Measurements from ENCODE around the gene STARD7.
"Not testable (repeated sequence)": the region's sequence is repeated elsewhere in the genome, so short reads cannot be mapped to it uniquely, and the experiment has no call there.

The STARD7 gene

DNA sequence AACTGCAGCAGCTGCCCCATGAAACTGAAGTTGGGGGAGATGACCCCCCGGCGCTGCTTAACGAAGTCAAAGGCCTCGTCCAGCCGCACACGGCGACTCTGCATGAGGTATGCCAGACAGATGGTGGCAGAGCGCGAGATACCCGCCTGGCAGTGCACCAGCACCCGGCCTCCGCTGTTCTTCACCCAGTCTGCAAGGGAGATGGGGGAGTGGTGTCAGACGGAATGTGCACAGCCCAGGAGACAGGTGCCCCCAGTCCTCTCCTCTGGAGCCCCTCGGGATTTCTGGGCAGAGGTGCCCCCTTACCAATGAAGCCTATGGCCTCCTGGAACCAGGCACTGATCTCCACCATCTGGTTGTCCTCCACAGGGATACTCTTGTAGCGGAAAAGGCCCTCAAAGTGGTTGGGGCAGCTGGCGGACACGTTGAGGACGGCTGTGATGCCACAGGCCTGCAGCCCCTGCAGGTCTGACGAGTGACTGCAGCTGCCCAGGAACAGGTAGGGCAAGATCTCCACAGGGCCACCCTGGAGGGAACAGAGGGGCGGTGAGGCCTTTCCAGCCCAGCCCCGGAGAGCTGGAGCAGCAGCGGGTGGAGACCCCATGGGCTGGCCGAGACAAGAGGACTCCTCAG is 64.7 kb downstream of the STARD7 start:
- Histone ChIP-seq H3K27me3 (ENCODE audit: control insufficient read depth, insufficient read depth, low read length) (no peaks in the 10 kb centered on the region), H3K79me2 (no peaks in the 10 kb centered on the region), H3K4me3 (ENCODE audit: low read depth, low read length) (peak overlapping the region; percentile 47), H3K9me3 (ENCODE audit: control insufficient read depth, low read length) (no peaks in the 10 kb centered on the region), H2AFZ (no peak overlapping the region), H3K9ac (no peak overlapping the region), H3K36me3 (ENCODE audit: control insufficient read depth, insufficient read depth, low read length) (no peaks in the 10 kb centered on the region), H3K27ac (no peak overlapping the region), H3K4me1 (peaks cover 20% of the 10 kb centered on the region), H3K4me2 (ENCODE audit: low read length) (peak overlapping the region; percentile 87)
- TF ChIP-seq CTCF (IDR thresholded peaks at IDR 0.05) = no peak

DNA sequence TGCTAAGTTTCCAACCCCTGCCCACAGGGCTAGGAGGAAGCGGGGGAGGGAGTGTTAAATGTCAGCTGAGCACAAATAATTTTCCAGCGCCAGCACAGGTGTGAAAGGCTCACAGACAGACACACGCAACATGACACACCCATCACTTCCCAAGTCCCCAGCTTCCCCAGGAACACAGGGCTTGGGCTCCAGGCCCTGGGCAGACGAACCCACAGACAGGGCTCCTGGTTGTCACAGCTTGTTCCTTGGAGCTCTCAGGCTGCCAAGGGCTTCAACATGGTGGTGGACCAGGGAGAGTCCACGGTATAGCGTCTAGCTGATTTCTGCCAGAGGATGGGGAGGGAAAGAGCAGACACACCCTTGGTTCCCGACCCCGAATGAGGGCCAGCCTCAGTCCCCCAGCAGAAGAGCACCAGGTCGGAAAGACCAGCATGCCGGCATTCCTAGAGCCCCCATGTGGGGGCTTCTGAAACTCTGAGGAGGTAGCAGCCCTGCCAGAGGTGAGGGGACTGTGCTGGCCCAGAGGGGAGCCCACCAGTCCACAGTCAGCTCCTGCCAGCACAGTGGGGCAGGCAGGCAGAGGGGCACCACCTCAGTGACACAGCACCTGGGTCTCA is 65.3 kb downstream of the STARD7 start:
- Histone ChIP-seq H3K9ac (no peak overlapping the region), H3K4me3 (ENCODE audit: low read depth, low read length) (no peak overlapping the region), H3K36me3 (ENCODE audit: control insufficient read depth, insufficient read depth, low read length) (no peaks in the 10 kb centered on the region), H3K27me3 (ENCODE audit: control insufficient read depth, insufficient read depth, low read length) (no peaks in the 10 kb centered on the region), H3K27ac (no peak overlapping the region), H3K79me2 (no peaks in the 10 kb centered on the region), H3K9me3 (ENCODE audit: control insufficient read depth, low read length) (no peaks in the 10 kb centered on the region), H2AFZ (no peak overlapping the region), H3K4me2 (ENCODE audit: low read length) (no peak overlapping the region), H3K4me1 (peaks cover 20% of the 10 kb centered on the region)
- no peak for TF ChIP-seq CTCF (IDR thresholded peaks at IDR 0.05)

- Histone ChIP-seq H3K27ac (no peak overlapping the region), H3K9ac (no peak overlapping the region), H3K9me3 (ENCODE audit: control insufficient read depth, low read length) (no peaks in the 10 kb centered on the region), H3K4me1 (peaks cover 19% of the 10 kb centered on the region), H3K4me2 (ENCODE audit: low read length) (no peak overlapping the region), H3K79me2 (no peaks in the 10 kb centered on the region), H3K27me3 (ENCODE audit: control insufficient read depth, insufficient read depth, low read length) (no peaks in the 10 kb centered on the region), H3K36me3 (ENCODE audit: control insufficient read depth, insufficient read depth, low read length) (no peaks in the 10 kb centered on the region), H3K4me3 (ENCODE audit: low read depth, low read length) (no peak overlapping the region), H2AFZ (no peak overlapping the region)
- TF ChIP-seq CTCF (IDR thresholded peaks at IDR 0.05) = no peak
Observed at GRCh38 chr2:96142217-96143113, 66.2 kb downstream of the STARD7 start.

GRCh38 chr2:96141624-96141967 is 67.0 kb downstream of the STARD7 start:
- H3K9me3 ChIP-seq (ENCODE audit: control insufficient read depth, low read length); H3K36me3 ChIP-seq (ENCODE audit: control insufficient read depth, insufficient read depth, low read length); H3K9ac ChIP-seq; H3K27ac ChIP-seq; H3K27me3 ChIP-seq (ENCODE audit: control insufficient read depth, insufficient read depth, low read length); H3K4me1 ChIP-seq; H3K4me3 ChIP-seq (ENCODE audit: low read depth, low read length); H3K4me2 ChIP-seq (ENCODE audit: low read length); H2AFZ ChIP-seq; H3K79me2 ChIP-seq: not testable (repeated sequence)

GRCh38 chr2:96140941-96141623 is 67.5 kb downstream of the STARD7 start:
- Histone ChIP-seq H3K4me2 (ENCODE audit: low read length) (no peak overlapping the region), H3K4me1 (peaks cover 5% of the 10 kb centered on the region), H3K27ac (no peak overlapping the region), H2AFZ (no peak overlapping the region), H3K79me2 (no peaks in the 10 kb centered on the region), H3K9me3 (ENCODE audit: control insufficient read depth, low read length) (no peaks in the 10 kb centered on the region), H3K9ac (no peak overlapping the region), H3K4me3 (ENCODE audit: low read depth, low read length) (no peak overlapping the region), H3K27me3 (ENCODE audit: control insufficient read depth, insufficient read depth, low read length) (no peaks in the 10 kb centered on the region), H3K36me3 (ENCODE audit: control insufficient read depth, insufficient read depth, low read length) (no peaks in the 10 kb centered on the region)
- no peak for TF ChIP-seq CTCF (IDR thresholded peaks at IDR 0.05)

All from parathyroid adenoma (tissue), 2 donors.